HuH-7 (cell line): Measurements from ENCODE around the gene OR14I1.
"Not testable (repeated sequence)": the region's sequence is repeated elsewhere in the genome, so short reads cannot be mapped to it uniquely, and the experiment has no call there.

Experiments used
- DNase-seq: peaks from one replicate; pipeline ENCODE4 v3.0.0; 2011; ENCODE audit warnings: low spot score

OR14I1 gene

DNA sequence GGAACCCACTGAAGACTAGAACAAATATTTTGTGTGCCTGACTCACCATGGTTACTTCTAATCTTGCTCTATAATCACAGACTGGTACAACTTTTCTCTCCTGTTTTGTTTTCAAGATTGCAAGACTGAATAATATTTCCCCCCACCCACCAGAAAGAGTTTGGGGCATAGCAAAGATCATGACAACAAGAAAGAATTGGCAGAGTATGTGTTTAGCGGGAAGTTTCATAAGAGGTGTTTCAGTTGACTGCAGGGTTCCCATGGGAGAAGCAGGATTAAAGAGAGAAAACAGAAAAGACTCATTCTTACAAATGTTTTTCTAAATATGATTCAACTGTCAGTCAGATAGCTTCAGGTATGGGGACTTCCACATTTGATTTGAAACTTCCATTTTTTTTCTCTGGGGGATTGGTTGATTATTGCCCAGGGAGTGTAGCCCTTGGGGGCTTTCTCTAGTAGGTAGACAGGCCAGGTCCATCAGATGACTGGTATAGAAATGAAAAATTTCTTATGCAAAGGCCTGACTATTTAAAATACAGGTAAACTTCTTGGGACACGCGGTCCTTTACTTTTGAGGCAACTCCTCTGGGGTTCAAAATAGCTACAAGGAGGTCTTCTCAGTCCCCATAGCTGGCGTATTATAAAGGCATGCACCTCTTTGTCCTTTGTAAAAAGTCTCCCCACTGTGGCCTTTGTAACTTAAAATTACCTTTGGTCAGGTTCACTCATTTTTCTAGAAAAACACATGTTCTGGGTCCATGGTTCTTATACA lies 13.9 kb downstream of the OR14I1 start:
- DNase-seq: no peak

DNA sequence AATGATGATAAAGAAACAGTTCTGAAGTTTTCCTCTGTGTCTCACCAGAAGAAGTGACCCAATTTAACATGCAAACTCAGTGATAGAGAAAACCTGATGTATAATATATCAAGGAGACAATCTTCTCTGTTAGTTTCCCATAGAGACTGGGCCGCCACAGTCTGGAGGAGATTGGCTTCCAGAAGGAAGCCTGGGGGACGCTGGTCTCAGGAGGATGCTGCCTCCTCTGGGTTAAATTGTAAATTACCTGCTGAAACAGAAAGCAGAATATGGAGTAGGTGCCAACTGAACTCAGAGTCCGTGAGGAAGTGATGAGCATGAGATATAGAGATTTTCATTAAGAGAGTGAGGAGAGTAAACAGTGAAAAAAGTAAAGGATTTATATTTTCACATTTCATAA lies 15.8 kb downstream of the OR14I1 start:
- no peak for DNase-seq

DNA sequence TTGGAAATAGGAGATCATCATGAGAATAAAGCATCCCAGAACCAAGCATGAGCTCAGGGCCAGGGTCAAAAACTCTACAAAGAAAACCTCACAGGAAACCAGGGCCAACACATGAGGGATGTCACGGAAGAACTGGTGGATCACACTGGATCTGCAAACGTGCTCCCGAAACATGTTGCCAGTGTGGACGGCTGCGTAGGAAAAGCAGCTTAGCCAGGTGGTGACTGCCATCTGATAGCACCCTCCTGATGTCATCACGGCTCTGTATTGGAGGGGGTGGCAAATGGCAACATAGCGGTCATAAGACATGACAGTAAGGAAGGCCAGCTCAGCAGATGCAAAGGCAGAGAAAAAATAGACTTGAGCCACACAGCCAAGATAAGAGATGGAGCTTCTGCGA lies 20.9 kb downstream of the OR14I1 start:
- DNase-seq: no peak

DNA sequence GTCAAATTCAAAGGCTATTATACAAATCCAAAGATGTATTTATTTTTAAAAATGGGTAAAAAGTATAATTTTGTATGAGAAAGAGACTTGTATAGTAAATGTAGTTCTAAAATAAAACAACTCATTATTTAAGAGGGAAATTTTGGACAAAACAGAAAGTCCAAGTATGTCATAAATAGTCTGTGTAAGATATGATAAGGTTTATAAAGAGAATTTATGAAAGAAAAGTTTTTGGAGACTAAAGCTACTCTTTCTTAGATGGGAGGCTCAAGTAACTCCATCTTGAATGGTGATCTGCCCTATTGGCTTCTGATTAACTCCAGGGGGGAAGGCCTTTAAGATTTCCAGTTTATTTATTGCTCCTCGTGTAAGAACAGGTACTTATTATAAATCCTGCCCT lies 32.6 kb downstream of the OR14I1 start:
- no peak for DNase-seq

DNA sequence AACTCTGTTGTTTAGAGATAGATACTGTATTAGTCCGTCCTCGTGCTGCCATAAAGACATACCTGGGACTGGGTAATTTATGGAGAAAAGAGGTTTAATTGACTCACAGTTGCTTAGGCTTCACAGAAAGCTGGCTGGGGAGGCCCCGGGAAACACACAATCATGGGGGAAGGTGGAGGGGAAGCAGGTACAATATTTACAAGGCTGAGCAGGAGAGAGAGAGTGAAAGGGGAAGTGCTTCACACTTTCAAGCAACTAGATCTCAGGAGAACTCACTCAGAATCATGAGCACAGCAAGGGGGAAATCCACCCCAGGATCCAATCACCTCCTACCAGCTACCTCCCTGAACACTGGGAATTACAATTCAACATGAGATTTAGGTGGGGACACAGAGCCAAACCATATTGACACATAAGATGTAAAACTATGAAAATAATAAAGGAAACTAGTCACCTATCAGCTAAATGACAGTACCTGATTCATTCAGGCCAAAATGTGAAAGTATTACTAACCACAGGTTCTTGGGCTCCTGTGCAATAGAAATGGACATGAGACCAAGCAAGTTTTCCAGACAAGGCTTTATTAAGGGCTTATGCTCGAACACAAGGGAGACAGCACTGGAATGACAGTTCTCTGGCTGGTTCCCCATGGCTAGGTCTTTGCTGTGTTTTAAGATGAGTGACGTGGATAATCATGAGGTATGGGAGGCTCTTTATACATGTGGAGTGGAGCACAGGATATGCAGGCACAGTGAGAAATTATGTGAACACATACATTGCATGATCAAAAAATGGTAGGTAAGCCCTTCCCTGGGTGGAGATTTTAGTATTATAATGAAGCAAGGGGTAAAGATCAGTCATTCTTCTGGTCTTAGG lies 38.9 kb downstream of the OR14I1 start:
- not testable (repeated sequence) for DNase-seq

DNA sequence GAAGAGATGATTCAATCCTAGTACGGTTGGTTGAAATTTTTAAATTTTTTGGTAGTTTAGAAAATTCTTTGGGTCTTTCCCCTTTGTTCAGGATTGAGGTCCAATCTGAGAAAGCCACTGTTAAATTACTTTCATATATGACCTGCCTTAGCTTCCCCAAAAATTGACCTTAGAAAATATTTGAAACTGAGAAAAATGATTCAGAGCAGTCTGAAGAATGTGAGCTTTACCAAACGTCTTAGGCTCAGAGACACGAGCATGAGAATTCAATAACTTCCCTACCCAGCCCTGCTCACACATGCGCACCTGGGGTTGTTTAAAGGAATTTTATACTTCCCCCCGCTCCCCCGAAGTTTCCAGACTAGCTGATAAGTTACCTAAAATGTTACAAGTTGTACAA lies 45.8 kb downstream of the OR14I1 start:
- DNase-seq: not testable (repeated sequence)

DNA sequence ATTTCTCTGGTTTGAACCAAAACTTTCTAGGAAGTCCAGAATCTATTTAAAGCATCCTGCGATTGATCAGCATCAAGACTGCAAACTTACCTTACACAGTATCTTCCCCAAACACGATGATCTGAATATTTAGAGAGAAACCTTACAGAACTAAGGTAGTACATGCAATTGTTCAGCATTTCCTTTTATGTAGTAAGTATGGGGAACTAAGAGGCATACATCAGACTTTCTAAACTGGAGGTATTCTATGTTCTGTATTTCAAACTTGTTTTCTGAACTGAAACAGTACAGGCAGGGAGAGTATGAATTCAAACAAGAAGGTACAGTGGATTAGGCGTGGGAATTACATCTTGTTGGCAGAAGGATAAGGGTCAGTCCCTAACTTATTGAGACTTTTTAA lies 47.2 kb downstream of the OR14I1 start, which contains the start of gene OR2T27:
OR2T27 (minus strand) TSS at position 175 of the 400 bp plus-strand sequence. CDS start 4,644 bp downstream, outside the sequence.
- DNase-seq: not testable (repeated sequence)
